HG02588 (cell line): ENCODE data around the gene RASAL1.
"Not testable (repeated sequence)": the region's sequence is repeated elsewhere in the genome, so short reads cannot be mapped to it uniquely, and the experiment has no call there.

ENCODE experiments used
- ATAC-seq: cut with Tn5 transposase; IDR thresholded peaks from one replicate; pipeline ENCODE4 v1.9.1; 2021; ENCODE audit warnings: mild to moderate bottlenecking, moderate library complexity; ENCODE audit not compliant: unreplicated experiment

The RASAL1 gene

GRCh38 chr12:113119980-113120669 lies 15.4 kb downstream of the RASAL1 start:
- no peak for ATAC-seq

DNA sequence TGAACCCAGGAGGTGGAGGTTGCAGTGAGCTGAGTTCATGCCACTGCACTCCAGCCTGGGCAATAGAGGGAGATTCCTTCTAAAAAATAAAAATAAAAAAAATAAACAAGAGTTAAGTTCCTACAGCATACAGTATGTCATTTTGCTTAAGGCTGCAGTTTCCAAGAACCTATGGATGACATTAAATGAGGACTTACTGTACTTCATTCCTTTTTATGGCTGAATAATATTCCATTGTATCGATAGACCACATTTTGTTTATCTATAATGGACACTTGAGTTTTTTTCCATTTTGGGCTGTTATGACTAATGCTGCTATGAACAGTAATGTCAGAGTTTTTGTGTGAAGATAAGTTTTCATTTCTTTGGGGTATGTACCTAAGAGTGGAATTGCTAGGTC lies 17.4 kb downstream of the RASAL1 start:
- ATAC-seq, result no peak

DNA sequence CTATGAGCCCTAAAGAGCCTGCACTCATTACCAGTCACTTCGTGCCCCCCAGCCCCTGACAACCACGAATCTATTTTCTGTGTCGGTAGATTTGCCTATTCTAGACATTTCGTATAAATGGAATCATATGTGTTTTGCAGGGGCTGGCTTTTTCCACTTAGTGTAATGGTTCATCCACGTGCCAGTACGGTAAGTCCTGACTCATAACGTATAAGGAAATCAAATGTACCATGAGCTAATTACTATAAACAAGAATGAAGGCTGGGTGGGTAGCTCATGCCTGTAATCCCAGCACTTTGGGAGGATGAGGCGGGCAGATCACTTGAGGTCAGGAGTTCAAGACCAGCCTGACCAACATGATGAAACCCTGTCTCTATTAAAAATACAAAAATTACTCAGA lies 17.9 kb downstream of the RASAL1 start:
- ATAC-seq, result not testable (repeated sequence)

DNA sequence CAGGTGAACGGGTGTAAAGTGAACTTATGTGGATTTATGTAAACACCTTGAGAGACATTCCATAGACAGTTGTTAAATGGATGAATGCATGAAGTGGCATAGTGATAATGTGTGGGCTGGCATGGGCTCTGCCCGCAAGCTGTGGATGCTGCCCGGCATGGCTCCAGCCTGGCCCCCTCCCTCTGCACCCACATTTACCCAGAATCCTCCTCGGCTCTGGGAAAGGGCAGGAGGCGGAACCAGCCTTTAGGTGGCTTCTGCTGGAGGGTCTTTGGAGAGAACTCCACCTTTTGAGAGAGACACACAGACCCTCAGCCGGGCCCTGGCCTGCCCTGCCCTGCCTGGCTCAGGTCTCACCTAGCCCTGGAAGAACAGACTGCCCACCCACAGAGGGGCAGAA lies 18.7 kb downstream of the RASAL1 start:
- no peak for ATAC-seq

- no peak for ATAC-seq
Measured at GRCh38 chr12:113115455-113116126, 20.0 kb downstream of the RASAL1 start.

- no peak for ATAC-seq
Measured at GRCh38 chr12:113114447-113115178, 20.9 kb downstream of the RASAL1 start.

DNA sequence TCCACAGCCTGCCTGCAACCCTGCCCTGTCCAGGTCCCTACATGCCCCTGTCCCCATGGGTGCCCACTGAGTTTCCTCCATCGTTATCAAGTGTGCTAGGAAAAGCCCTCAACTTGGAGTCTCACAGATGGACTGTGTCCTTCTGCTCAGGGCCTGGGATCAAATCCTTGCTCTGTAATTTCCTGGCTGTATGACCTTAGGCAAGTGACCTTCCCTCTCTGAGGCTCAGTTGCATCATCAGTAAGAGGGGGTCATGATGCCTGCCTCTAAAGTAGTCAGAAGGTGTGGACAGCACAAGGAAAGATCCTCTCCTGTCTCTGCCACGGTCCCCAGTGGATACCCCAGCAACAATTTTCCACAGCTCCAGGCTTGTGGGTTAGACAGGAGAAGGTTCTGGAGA lies 22.2 kb downstream of the RASAL1 start:
- ATAC-seq, result no peak

GRCh38 chr12:113112043-113112899 lies 23.3 kb downstream of the RASAL1 start:
- ATAC-seq, result no peak

DNA sequence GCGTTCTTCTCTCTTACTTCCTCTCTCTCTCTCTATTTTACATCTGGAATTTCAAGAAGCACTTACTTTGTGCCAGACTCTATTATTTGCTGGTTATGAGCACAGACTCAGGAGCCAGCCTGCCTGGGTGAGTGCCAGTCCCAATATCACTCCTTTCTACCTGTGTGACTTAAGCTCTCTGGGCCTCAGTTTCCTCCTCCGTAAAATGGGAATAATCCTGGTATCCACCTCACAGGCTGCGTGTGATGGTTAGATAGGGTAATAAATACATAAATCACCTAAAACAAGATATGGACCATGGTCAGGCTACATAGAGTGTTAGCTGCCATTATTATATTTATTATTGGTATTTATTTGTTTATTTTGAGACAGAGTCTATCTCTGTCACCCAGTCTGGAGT lies 24.3 kb downstream of the RASAL1 start:
- ATAC-seq, result no peak

- ATAC-seq, result no peak
Measured at GRCh38 chr12:113109872-113110599, 25.5 kb downstream of the RASAL1 start.

GRCh38 chr12:113109360-113109759 lies 26.2 kb downstream of the RASAL1 start:
- no peak for ATAC-seq

DNA sequence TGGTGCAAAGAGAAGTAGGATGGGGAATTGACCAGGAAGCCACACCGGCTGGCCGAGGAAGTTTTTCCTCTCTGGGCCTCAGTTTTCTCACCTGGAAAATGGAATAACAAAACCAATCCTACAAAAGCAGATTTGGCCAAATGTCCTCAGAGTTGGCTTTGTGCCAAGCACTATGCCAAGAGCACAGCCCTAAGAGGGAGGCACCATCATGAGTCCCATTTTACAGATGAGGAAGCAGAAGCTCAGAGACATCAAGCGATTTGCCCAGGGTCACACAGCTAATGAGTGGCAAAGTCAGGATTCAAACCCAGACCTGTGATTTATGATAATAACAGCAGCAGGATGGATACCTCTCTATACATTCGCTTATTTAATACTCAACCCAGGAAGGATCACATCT lies 27.3 kb downstream of the RASAL1 start:
- no peak for ATAC-seq

DNA sequence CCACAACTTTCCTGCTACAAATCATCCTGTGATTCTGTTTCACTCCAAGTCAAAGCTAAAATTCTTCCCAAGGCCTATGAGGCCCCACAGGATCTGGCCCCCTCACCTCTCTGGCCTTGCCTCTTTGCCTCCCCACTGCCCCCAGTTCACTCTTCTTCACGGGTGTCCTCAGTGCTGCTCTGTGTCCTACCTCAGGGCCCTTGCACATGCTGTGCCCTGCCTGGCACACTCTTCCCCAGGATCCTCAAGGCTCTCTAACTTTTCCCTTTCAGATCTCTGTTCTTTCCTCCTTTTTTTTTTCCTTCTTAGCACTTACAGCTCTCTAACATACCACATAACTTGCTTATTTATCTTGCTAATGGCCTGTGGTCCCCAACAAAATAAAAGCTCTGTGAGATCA lies 29.2 kb downstream of the RASAL1 start:
- ATAC-seq, result no peak

- no peak for ATAC-seq
Measured at GRCh38 chr12:113105606-113106271, 29.8 kb downstream of the RASAL1 start.

GRCh38 chr12:113104953-113105510 lies 30.5 kb downstream of the RASAL1 start:
- no peak for ATAC-seq

GRCh38 chr12:113103756-113104450 lies 31.7 kb downstream of the RASAL1 start:
- peak; percentile 54 for ATAC-seq

- no peak for ATAC-seq
Measured at GRCh38 chr12:113102811-113103210, 32.8 kb downstream of the RASAL1 start.

- no peak for ATAC-seq
Measured at GRCh38 chr12:113101751-113102150, 33.8 kb downstream of the RASAL1 start.

GRCh38 chr12:113099764-113100163 lies 35.8 kb downstream of the RASAL1 start:
- ATAC-seq, result no peak
